T-helper 17 cell (primary cell): ENCODE results near the gene COL4A1. TPM values are rescaled to one million over a fixed set of nuclear protein-coding genes. Genes with fewer than 3 reads are reported as not detected.

Source experiments
- ATAC-seq: fragments of 150-1000 bp; cut with Tn5 transposase; 2 replicates; pipeline ENCODE4 v1.10.0; 2021; ENCODE audit warnings: mild to moderate bottlenecking, moderate library complexity
- DNase-seq, 3 donors: peaks; one replicate each; pipeline versions ENCODE4 v3.0.0 to v3.0.0-alpha.2; 2020 to 2021
- H3K9me3 ChIP-seq: one replicate; pipeline ENCODE4 v1.7.0; 2013; ENCODE audit warnings: low read length, mild to moderate bottlenecking; ENCODE audit not compliant: control insufficient read depth, poor library complexity, severe bottlenecking
- H3K27ac Mint-ChIP-seq: one replicate; pipeline ENCODE4 v1.8.0; 2022; ENCODE audit warnings: mild to moderate bottlenecking, moderate library complexity, mixed read lengths
- H3K27me3 Mint-ChIP-seq: one replicate; pipeline ENCODE4 v1.8.0; 2022; ENCODE audit warnings: mixed read lengths
- H3K36me3 Mint-ChIP-seq: one replicate; pipeline ENCODE4 v1.8.0; 2022; ENCODE audit warnings: low read depth, mixed read lengths
- H3K4me1 Mint-ChIP-seq: one replicate; pipeline ENCODE4 v1.8.0; 2022; ENCODE audit warnings: mild to moderate bottlenecking, mixed read lengths
- H3K4me3 Mint-ChIP-seq: one replicate; pipeline ENCODE4 v1.8.0; 2022; ENCODE audit warnings: mild to moderate bottlenecking, moderate library complexity, mixed read lengths
- total RNA-seq, 4 donors: library from RNA in 2 of 4; stranded (reverse) in 2 of 4; gene quantifications; one replicate each; pipeline ENCODE4 v1.2.3 and lab custom pipeline; 2022 to 2026

Gene COL4A1
- total RNA-seq, 2 donors from 2014 or later: 0.37 TPM; not detected in 1

- H3K4me1 Mint-ChIP-seq: peaks cover 3% of the 10 kb centered on the region
- H3K9me3 ChIP-seq: no peaks in the 10 kb centered on the region
- H3K4me3 Mint-ChIP-seq: no peak overlapping the region
- peaks cover 50% of the 10 kb centered on the region for H3K27me3 Mint-ChIP-seq
- no peak overlapping the region for H3K27ac Mint-ChIP-seq
- H3K36me3 Mint-ChIP-seq: no peaks in the 10 kb centered on the region
- ATAC-seq (no peak), DNase-seq (no peak)
Observed at GRCh38 chr13:110263888-110264287, 43.1 kb downstream of the COL4A1 start.

GRCh38 chr13:110263404-110263803 lies 43.6 kb downstream of the COL4A1 start:
- H3K27ac Mint-ChIP-seq: no peak overlapping the region
- DNase-seq (no peak), ATAC-seq (no peak)
- no peaks in the 10 kb centered on the region for H3K9me3 ChIP-seq
- H3K4me1 Mint-ChIP-seq: peaks cover 3% of the 10 kb centered on the region
- H3K4me3 Mint-ChIP-seq: no peak overlapping the region
- no peaks in the 10 kb centered on the region for H3K36me3 Mint-ChIP-seq
- H3K27me3 Mint-ChIP-seq: peaks cover 50% of the 10 kb centered on the region

- Mint-ChIP-seq H3K4me3 (no peak overlapping the region), H3K36me3 (no peaks in the 10 kb centered on the region), H3K27ac (no peak overlapping the region), H3K27me3 (peaks cover 50% of the 10 kb centered on the region), H3K4me1 (peaks cover 3% of the 10 kb centered on the region)
- no peak for DNase-seq
- no peak for ATAC-seq
- no peaks in the 10 kb centered on the region for H3K9me3 ChIP-seq
Observed at GRCh38 chr13:110262508-110263291, 44.3 kb downstream of the COL4A1 start.

GRCh38 chr13:110262082-110262436 lies 44.9 kb downstream of the COL4A1 start:
- Mint-ChIP-seq H3K27me3 (peaks cover 50% of the 10 kb centered on the region), H3K4me1 (peaks cover 3% of the 10 kb centered on the region), H3K27ac (no peak overlapping the region), H3K4me3 (no peak overlapping the region), H3K36me3 (no peaks in the 10 kb centered on the region)
- no peaks in the 10 kb centered on the region for H3K9me3 ChIP-seq
- DNase-seq (no peak), ATAC-seq (no peak)

- Mint-ChIP-seq H3K27ac (no peak overlapping the region), H3K4me1 (peaks cover 3% of the 10 kb centered on the region)
Observed at GRCh38 chr13:110261166-110262081, 45.5 kb downstream of the COL4A1 start.

GRCh38 chr13:110259651-110260050 lies 47.3 kb downstream of the COL4A1 start:
- H3K4me3 Mint-ChIP-seq: no peak overlapping the region
- H3K9me3 ChIP-seq: no peaks in the 10 kb centered on the region
- no peaks in the 10 kb centered on the region for H3K36me3 Mint-ChIP-seq
- no peak for DNase-seq
- no peak for ATAC-seq
- H3K4me1 Mint-ChIP-seq: peaks cover 3% of the 10 kb centered on the region
- H3K27me3 Mint-ChIP-seq: peaks cover 32% of the 10 kb centered on the region
- H3K27ac Mint-ChIP-seq: no peak overlapping the region

More at GRCh38 chr13:110261166-110262081, 45.5 kb downstream of the COL4A1 start:
- no peaks in the 10 kb centered on the region for H3K9me3 ChIP-seq
- Mint-ChIP-seq H3K36me3 (no peaks in the 10 kb centered on the region), H3K27me3 (peaks cover 47% of the 10 kb centered on the region), H3K4me3 (no peak overlapping the region)
- ATAC-seq (no peak), DNase-seq (no peak)

- Mint-ChIP-seq H3K27me3 (peaks cover 31% of the 10 kb centered on the region), H3K4me1 (peaks cover 3% of the 10 kb centered on the region), H3K27ac (no peak overlapping the region), H3K4me3 (no peak overlapping the region), H3K36me3 (no peaks in the 10 kb centered on the region)
- DNase-seq: no peak
- no peak for ATAC-seq
- H3K9me3 ChIP-seq: no peaks in the 10 kb centered on the region
Observed at GRCh38 chr13:110258876-110259631, 47.9 kb downstream of the COL4A1 start.

GRCh38 chr13:110257408-110257807 lies 49.5 kb downstream of the COL4A1 start:
- Mint-ChIP-seq H3K36me3 (no peaks in the 10 kb centered on the region), H3K27me3 (peaks cover 25% of the 10 kb centered on the region), H3K4me1 (peaks cover under 1% of the 10 kb centered on the region), H3K27ac (no peak overlapping the region), H3K4me3 (no peak overlapping the region)
- DNase-seq (no peak), ATAC-seq (no peak)
- no peaks in the 10 kb centered on the region for H3K9me3 ChIP-seq

GRCh38 chr13:110256126-110256905 lies 50.6 kb downstream of the COL4A1 start:
- no peaks in the 10 kb centered on the region for H3K36me3 Mint-ChIP-seq
- no peak for DNase-seq
- H3K4me3 Mint-ChIP-seq: no peak overlapping the region
- H3K4me1 Mint-ChIP-seq: no peaks in the 10 kb centered on the region
- ATAC-seq: no peak
- no peak overlapping the region for H3K27ac Mint-ChIP-seq
- H3K9me3 ChIP-seq: no peaks in the 10 kb centered on the region
- H3K27me3 Mint-ChIP-seq: peaks cover 15% of the 10 kb centered on the region

- H3K27ac Mint-ChIP-seq: no peak overlapping the region
- H3K4me3 Mint-ChIP-seq: no peak overlapping the region
- H3K27me3 Mint-ChIP-seq: peaks cover 14% of the 10 kb centered on the region
- H3K9me3 ChIP-seq: no peaks in the 10 kb centered on the region
- no peaks in the 10 kb centered on the region for H3K4me1 Mint-ChIP-seq
- no peak for DNase-seq
- no peak for ATAC-seq
- H3K36me3 Mint-ChIP-seq: no peaks in the 10 kb centered on the region
Observed at GRCh38 chr13:110254751-110255553, 52.0 kb downstream of the COL4A1 start.

GRCh38 chr13:110254151-110254679 lies 52.7 kb downstream of the COL4A1 start:
- Mint-ChIP-seq H3K27me3 (peaks cover 10% of the 10 kb centered on the region), H3K27ac (no peak overlapping the region), H3K36me3 (no peaks in the 10 kb centered on the region), H3K4me1 (no peaks in the 10 kb centered on the region), H3K4me3 (no peak overlapping the region)
- H3K9me3 ChIP-seq: no peaks in the 10 kb centered on the region
- ATAC-seq (no peak), DNase-seq (no peak)
